ENCODE measurements around the gene TRAPPC2.

Gene TRAPPC2

DNA sequence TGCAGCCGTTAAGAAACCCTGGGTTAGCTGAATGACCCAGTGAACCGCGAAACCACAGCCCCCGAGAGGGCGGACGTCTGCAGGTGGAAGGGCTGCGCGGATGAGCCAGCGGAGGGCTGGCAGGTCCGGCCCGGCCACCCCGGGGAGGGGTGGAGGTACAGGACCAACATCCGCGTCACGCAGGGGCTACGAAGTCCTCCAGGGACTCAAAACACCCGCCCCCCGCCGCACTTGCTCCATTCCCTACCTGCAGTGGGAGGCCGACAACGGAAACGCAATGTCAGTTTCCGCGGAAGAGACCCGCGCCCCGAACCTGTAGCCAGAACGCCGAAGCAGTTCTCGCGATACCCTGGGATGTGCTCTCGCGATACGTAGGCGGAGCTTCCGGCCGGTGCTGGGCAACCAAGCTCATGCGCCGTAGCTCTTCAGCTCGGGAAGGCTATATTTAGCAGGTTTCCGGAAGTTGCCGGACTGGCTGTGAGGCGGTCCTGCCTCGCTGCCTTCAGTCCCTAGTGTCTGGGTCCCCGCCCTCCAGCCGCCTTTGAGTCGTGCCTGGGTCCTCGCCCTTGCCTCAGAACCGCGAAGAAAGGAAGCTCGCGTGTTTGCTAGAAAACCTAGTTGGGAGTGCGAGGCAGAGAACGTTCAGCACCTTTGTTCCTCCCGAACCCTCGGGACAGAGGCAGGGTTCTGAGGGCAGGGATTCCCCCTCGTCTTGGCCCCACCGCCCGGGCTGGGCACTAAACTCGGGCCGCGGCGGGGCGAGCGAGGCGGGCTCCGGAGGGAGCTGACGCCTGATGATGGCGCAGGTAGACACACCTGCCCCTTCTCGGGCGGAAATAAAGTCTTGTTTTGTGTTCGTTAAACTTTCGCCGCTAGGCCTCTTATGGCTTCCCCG lies at the start of gene TRAPPC2, which contains the start of gene OFD1:
TSS of gene TRAPPC2 (minus strand) at position 343 of the 895 bp plus-strand sequence. CDS start 14,657 bp downstream, outside the sequence.
TSS of gene OFD1 (plus strand) at position 471 of the 895 bp plus-strand sequence. CDS start at position 795, 324 bp downstream.
- ChIA-PET POLR2A (interaction anchor here (0.5 to 2.2 kb wide), 5 partner anchors 27 to 65 kb away, joined by 3 to 8 read pairs (median 4); no protein-coding TSS in a partner anchor), CTCF (interaction anchor here (0.9 to 1.4 kb wide), 3 partner anchors 12 to 49 kb away, joined by 3 to 5 read pairs (median 4); no protein-coding TSS in a partner anchor)
- peak; percentile 94 for DNase-seq (ENCODE audit: extremely low spot score)
- TF ChIP-seq, protein P1, sequence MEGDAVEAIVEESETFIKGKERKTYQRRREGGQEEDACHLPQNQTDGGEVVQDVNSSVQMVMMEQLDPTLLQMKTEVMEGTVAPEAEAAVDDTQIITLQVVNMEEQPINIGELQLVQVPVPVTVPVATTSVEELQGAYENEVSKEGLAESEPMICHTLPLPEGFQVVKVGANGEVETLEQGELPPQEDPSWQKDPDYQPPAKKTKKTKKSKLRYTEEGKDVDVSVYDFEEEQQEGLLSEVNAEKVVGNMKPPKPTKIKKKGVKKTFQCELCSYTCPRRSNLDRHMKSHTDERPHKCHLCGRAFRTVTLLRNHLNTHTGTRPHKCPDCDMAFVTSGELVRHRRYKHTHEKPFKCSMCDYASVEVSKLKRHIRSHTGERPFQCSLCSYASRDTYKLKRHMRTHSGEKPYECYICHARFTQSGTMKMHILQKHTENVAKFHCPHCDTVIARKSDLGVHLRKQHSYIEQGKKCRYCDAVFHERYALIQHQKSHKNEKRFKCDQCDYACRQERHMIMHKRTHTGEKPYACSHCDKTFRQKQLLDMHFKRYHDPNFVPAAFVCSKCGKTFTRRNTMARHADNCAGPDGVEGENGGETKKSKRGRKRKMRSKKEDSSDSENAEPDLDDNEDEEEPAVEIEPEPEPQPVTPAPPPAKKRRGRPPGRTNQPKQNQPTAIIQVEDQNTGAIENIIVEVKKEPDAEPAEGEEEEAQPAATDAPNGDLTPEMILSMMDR (IDR thresholded peaks at IDR 0.05; ENCODE audit: control extremely low read depth, extremely low read depth, low read depth, missing control alignments), result no peak

DNA sequence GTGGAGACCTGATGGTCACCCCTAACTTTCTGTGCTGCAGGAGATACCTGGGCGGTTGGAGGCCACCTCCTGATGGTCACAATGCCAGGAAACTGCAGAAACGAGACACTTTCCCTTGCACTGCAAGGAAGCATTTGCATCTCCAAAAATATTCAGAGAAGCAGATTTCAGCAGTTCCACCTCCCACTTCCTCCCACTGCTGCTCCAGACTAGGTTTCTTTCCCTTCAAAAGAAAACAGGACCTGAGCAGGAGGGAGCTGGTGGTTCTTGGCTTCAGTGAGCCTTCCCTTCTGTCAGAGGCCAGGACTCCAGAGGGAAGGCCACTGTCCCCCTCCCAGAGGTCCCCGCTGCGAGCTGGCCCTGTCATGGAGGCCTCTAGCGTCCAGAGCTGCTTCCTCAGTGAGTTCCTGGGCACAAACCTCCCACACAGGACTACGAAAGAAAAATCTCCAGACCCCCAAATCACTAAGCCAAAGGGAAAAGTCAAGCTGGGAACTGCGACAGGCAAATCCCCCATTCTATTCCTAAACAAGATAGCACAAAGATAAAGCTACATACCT lies 46.5 kb upstream of the TRAPPC2 start:
- TF ChIP-seq, protein P1 (IDR thresholded peaks at IDR 0.05; ENCODE audit: control extremely low read depth, extremely low read depth, low read depth, missing control alignments), result no peak
- ChIA-PET CTCF (interaction anchor here (1.2 to 1.5 kb wide), 2 partner anchors 18 to 43 kb away, joined by 3 read pairs; no protein-coding TSS in a partner anchor), POLR2A (no interaction called here)
- no peak for DNase-seq (ENCODE audit: extremely low spot score)

DNA sequence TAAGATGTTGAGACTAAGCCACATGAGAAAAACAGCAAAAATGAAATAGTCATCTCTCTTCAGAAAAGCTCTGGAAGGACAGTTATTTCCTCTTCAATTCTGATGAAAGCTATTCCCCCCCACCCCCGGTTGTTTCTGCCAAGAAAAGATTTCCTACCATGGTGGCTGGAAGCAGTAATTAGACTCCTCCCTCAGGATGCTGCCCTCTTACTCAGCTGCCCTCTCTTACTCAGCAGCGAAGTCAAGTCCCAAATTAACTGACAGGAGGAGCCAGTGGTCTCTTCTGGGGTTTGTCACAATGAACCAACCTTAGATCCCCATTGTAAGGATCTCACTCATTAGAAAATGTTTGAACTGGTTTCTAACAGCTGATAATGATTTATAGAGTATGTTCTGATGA lies 44.5 kb upstream of the TRAPPC2 start:
- CTCF ChIA-PET, result no interaction called here
- POLR2A ChIA-PET, result no interaction called here
- no peak for DNase-seq (ENCODE audit: extremely low spot score)
- TF ChIP-seq, protein P1 (IDR thresholded peaks at IDR 0.05; ENCODE audit: control extremely low read depth, extremely low read depth, low read depth, missing control alignments), result no peak

DNA sequence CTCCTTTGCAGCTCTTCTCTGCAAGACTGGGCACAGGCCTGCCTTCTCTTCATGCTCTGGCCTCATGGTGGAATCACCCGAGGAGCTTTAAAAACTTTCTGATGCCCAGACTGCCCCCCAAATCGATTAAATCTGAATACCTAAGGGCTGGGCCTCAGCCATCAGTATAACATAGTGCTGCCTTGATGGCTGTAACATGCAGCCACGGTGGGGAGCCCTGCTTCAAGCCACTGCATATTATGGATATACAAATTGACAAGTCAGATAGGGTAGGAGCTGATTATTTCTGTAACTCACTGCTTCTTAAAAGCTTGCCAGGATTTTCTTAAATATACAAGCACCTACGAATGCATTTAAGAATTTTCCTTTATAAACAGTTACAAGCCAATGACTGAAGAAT lies 42.0 kb upstream of the TRAPPC2 start:
- ChIA-PET CTCF (no interaction called here), POLR2A (no interaction called here)
- TF ChIP-seq, protein P1 (IDR thresholded peaks at IDR 0.05; ENCODE audit: control extremely low read depth, extremely low read depth, low read depth, missing control alignments), result no peak
- no peak for DNase-seq (ENCODE audit: extremely low spot score)

DNA sequence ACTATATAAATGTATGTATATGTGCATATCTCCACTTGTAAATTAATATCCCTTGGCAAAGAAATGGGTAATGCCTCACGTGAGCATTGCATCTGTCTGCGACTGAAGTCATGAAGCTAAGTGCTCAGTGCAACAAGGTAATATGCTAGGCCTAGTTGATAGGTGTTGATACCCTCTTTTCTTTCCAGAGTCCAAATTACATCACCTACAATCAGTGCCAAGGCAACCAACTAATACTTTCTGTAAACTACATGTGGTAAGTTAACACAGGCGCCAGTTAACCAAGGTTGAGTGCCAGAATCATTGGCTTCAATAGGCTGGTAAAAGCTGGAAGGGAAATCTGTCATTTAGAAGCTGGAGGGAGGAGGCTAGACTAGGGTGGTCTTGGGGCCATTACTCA lies 41.4 kb upstream of the TRAPPC2 start:
- TF ChIP-seq, protein P1 (IDR thresholded peaks at IDR 0.05; ENCODE audit: control extremely low read depth, extremely low read depth, low read depth, missing control alignments), result no peak
- ChIA-PET CTCF (interaction anchor here (0.7 to 1.2 kb wide), 2 partner anchors 9 to 13 kb away, joined by 3 to 4 read pairs; no protein-coding TSS in a partner anchor), POLR2A (no interaction called here)
- DNase-seq (ENCODE audit: extremely low spot score), result no peak

DNA sequence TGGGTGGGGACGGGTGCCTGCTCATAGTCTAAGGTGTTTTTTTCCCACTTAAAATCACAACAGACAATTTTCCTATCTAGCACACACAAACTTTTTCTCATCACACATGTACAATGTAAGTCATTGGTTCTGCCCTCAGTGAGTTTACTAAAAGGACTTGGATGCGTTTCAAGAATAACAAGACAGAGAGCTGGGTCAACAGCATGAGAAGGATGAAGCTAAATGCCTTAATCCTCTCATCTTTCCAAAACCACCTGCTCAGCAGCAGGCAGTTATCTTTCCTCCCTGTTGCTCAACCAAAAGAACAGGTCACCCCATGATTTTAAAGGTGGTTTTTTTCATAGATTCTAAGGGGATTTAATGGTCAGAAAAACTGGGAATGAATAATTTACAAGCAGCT lies 40.3 kb upstream of the TRAPPC2 start:
- TF ChIP-seq, protein P1 (IDR thresholded peaks at IDR 0.05; ENCODE audit: control extremely low read depth, extremely low read depth, low read depth, missing control alignments), result no peak
- CTCF ChIA-PET, result interaction anchor here (1.1 to 1.2 kb wide), 2 partner anchors 12 to 128 kb away, joined by 3 to 4 read pairs; no protein-coding TSS in a partner anchor
- POLR2A ChIA-PET, result no interaction called here
- no peak for DNase-seq (ENCODE audit: extremely low spot score)

All from GM10248 (cell line).